Right lobe of liver (tissue), 6 donors: ENCODE data around the gene MYO15B. TPM values are rescaled to one million over a fixed set of nuclear protein-coding genes. Genes with fewer than 3 reads are reported as not detected.
A peak's percentile ranks its signal among the peaks of the same experiment; 100 is the strongest.

Experiments
- ATAC-seq, 4 donors: fragments of 200-7000 bp; cut with Tn5 transposase; one replicate each; pipeline ENCODE4 v1.9.1; 2020; ENCODE audit warnings: mild to moderate bottlenecking in 4 of 4, moderate library complexity in 4 of 4
- DNase-seq, 3 donors: peaks; one replicate each; pipeline ENCODE4 v3.0.0-alpha.2; 2020
- H3K27ac ChIP-seq, 3 donors: fragments of 200-600 bp; one replicate each; pipeline ENCODE4 v1.8.0; 2022
- H3K27me3 ChIP-seq, 2 donors: fragments of 200-600 bp; one replicate each; pipeline ENCODE4 v1.8.0; 2022
- H3K36me3 ChIP-seq, 4 donors: fragments of 200-600 bp; sonication (generic) in 1 of 4; one replicate each; pipeline versions ENCODE4 v1.5.1 to v1.8.0; 2017 to 2022; ENCODE audit warnings: control low read depth in 1 of 4
- H3K4me1 ChIP-seq, 4 donors: fragments of 200-600 bp; sonication (generic) in 1 of 4; one replicate each; pipeline versions ENCODE4 v1.5.1 to v1.8.0; 2017 to 2022; ENCODE audit warnings: control low read depth in 1 of 4
- H3K4me3 ChIP-seq, 3 donors: fragments of 200-600 bp; one replicate each; pipeline ENCODE4 v1.8.0; 2022
- H3K9me3 ChIP-seq, 4 donors: fragments of 200-600 bp; sonication (generic) in 1 of 4; one replicate each; pipeline versions ENCODE4 v1.5.1 to v1.8.0; 2017 to 2022; ENCODE audit warnings: control low read depth in 1 of 4
- POLR2A ChIP-seq: fragments of 450-650 bp; IDR thresholded peaks from one replicate; pipeline ENCODE4 v1.6.1; 2017; ENCODE audit warnings: antibody characterized with exemption, mild to moderate bottlenecking
- WGBS: methylation state at CpG from one replicate; pipeline ENCODE4 v1.1.6; 2018; ENCODE audit warnings: low coverage, low lambda C conversion rate; ENCODE audit not compliant: insufficient coverage; ENCODE audit errors: missing lambda C conversion rate; 5-methylcytosine and 5-hydroxymethylcytosine counted together
- intact Hi-C, 2 donors: fragments of 100-400 bp; cut with DNase I; formaldehyde crosslinking; loops; one replicate each; pipeline versions ENCODE4 v1.11.2 to v1.14.1; 2022
- total RNA-seq, 6 experiments: library from RNA; depleted of rRNA in 2 of 6; stranded (reverse); fragments of >200 nt in 2 of 6; fragmentation: NEBNext Ultra II Directional in 3 of 6; extraction: Animal tissue kit (Norgen Biotek cat#: 25700) in 3 of 6; gene quantifications; one replicate each; pipeline versions ENCODE4 v1.1.0 to v1.2.4, GENCODE V29; 2016 to 2023
- TF ChIP-seq, protein P1 (sequence below), 4 donors: fragments of 200-600 bp in 3 of 4; fragments of 450-650 bp in 1 of 4; IDR thresholded peaks; one replicate each; pipeline versions ENCODE4 v1.5.1 to v1.8.0; 2016 to 2022; ENCODE audit warnings: antibody characterized with exemption in 4 of 4, mild to moderate bottlenecking in 2 of 4
- donor health status: DM: no; HTN: yes; CAD: no.
- donor health status: DM: no; HTN: no; CAD: no.
- donor health status: DM: no; HTN: no; CAD: no.
- donor health status: DM: no; HTN: yes; CAD: no.
- donor health status: DM: no; HTN: yes; CAD: no.

Gene MYO15B
- total RNA-seq, 6 experiments from 2014 or later, result 26.4 to 104 (median 52.9) TPM

DNA sequence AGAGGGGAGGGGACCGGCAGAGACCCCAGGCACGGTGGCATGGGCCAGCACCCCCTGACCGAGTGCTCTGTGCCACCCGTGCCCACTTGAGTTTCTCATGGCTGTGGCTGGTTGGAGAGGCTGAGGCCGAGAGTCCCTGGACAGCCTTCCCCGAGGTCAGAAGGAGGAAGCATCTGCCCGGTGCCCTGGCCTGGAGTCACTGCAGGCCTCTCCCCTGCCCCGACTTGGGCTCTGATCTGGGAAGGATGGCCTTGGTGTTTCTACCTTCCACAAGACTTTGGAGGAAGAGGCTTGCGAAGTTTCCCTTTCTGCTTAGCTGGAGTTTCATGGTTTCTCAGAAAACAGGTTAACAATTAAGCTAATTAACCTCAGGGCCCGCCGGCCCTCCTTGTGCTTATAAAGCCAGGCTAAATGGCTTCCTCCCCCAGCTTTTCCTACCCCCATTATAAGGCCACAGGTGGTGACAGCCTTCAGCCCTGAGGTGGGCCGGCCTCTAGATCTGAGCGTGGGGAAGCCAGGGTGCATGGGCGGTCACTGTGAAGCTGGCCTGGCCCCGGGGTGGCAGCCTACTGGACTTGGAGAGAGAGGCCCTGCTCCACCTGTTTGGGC, 44.8 kb upstream of the MYO15B start:
- ATAC-seq, result peak in 1 of 4 donors; percentile 19
- H3K36me3 ChIP-seq, result no peaks in the 10 kb centered on the region
- WGBS, result no CpG with 5 or more reads among the region's 15 CpGs
- no peak overlapping the region for H3K27ac ChIP-seq
- no peak for DNase-seq
- H3K9me3 ChIP-seq, result no peaks in the 10 kb centered on the region
- TF ChIP-seq, protein P1, sequence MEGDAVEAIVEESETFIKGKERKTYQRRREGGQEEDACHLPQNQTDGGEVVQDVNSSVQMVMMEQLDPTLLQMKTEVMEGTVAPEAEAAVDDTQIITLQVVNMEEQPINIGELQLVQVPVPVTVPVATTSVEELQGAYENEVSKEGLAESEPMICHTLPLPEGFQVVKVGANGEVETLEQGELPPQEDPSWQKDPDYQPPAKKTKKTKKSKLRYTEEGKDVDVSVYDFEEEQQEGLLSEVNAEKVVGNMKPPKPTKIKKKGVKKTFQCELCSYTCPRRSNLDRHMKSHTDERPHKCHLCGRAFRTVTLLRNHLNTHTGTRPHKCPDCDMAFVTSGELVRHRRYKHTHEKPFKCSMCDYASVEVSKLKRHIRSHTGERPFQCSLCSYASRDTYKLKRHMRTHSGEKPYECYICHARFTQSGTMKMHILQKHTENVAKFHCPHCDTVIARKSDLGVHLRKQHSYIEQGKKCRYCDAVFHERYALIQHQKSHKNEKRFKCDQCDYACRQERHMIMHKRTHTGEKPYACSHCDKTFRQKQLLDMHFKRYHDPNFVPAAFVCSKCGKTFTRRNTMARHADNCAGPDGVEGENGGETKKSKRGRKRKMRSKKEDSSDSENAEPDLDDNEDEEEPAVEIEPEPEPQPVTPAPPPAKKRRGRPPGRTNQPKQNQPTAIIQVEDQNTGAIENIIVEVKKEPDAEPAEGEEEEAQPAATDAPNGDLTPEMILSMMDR (IDR thresholded peaks at IDR 0.05), result no peak
- TF ChIP-seq POLR2A, result no peak
- H3K27me3 ChIP-seq, result no peaks in the 10 kb centered on the region
- H3K4me3 ChIP-seq, result no peak overlapping the region
- intact Hi-C loops, result no loop called here
- H3K4me1 ChIP-seq, result peaks cover 0 to 39% (median 2%) of the 10 kb centered on the region in 4 donors

DNA sequence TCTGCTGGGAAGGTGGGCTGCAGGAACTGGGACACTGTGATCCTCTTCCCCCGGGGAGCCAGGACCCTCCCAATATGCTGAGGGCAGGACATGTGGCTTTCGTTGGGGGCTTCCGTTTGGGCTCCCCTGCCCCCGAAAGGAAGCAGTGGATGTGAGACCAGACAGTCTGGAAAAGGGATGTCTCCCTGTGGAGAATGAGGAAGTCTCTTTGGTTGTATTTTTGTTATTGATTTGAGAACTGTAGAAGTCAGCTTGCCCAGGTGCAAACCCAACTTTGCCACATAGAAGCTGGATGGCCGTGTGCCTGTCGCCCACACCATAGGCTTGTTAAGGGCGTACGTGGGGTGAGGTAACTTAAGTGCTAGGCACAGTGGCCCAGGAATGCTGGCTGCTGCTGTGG, 43.4 kb upstream of the MYO15B start:
- no peaks in the 10 kb centered on the region for H3K9me3 ChIP-seq
- no peak overlapping the region for H3K4me3 ChIP-seq
- no peaks in the 10 kb centered on the region for H3K27me3 ChIP-seq
- TF ChIP-seq, protein P1 (IDR thresholded peaks at IDR 0.05), result no peak
- no peak for TF ChIP-seq POLR2A
- H3K36me3 ChIP-seq, result no peaks in the 10 kb centered on the region
- no peak for ATAC-seq
- no peak overlapping the region for H3K27ac ChIP-seq
- intact Hi-C loops, result no loop called here
- peaks cover 0 to 25% (median 2%) of the 10 kb centered on the region in 4 donors for H3K4me1 ChIP-seq
- 63% methylated on average over 3 of the region's 8 CpGs for WGBS
- DNase-seq, result no peak

DNA sequence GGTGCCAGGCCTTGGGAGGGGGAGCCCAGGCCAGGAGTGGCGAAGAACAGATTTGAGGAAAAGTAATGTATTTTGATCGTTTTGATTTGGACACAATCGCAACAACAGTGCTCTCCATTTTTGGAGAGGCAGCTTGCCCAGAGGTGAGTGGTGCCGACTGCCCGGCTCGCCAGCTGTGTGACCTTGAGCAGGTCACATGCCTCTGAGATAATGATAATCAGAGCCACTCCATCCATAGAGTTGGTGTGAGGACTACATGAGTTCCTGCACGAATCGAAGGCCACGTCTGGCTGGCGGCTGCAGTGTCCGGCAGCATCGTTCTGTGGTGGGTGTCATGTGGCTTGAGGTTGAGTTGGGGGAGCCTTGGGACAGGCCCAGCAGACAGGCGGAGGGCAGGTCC, 41.4 kb upstream of the MYO15B start:
- Histone ChIP-seq H3K9me3 (no peaks in the 10 kb centered on the region), H3K4me1 (peaks cover 0 to 18% (median 2%) of the 10 kb centered on the region in 4 donors), H3K27ac (no peak overlapping the region), H3K27me3 (no peaks in the 10 kb centered on the region), H3K36me3 (no peaks in the 10 kb centered on the region), H3K4me3 (no peak overlapping the region)
- intact Hi-C loops, result no loop called here
- TF ChIP-seq, protein P1 (IDR thresholded peaks at IDR 0.05), result no peak
- TF ChIP-seq POLR2A, result no peak
- peak in 1 of 4 donors; percentile 21 for ATAC-seq
- no peak for DNase-seq
- WGBS, result 75% methylated on average over 9 of the region's 13 CpGs

DNA sequence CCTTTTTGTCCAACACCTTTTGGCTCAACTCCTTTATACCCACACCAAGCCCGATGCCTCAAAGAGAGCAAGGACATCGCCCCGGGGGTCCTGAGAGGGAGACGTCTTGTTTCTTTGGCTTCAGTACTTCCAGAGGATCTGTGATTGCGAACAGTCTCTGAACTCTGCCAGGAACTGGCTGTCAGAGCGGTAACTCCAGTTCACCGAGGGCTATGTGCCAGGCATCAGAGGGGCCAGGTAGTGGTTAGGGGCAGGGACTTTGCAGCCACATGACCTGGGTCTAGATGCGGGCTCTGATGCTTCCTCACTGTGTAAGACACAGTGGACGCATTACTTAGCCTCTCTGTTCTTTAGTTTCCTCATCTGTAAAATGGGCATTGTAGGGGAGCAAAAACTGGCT, 40.5 kb upstream of the MYO15B start:
- Histone ChIP-seq H3K4me3 (no peak overlapping the region), H3K36me3 (no peaks in the 10 kb centered on the region), H3K9me3 (no peaks in the 10 kb centered on the region), H3K27me3 (no peaks in the 10 kb centered on the region), H3K4me1 (peaks cover 0 to 12% (median 2%) of the 10 kb centered on the region in 4 donors), H3K27ac (no peak overlapping the region)
- no peak for DNase-seq
- no peak for TF ChIP-seq POLR2A
- TF ChIP-seq, protein P1 (IDR thresholded peaks at IDR 0.05), result no peak
- intact Hi-C loops, result no loop called here
- 97% methylated on average over 5 of the region's 9 CpGs for WGBS
- ATAC-seq, result no peak

DNA sequence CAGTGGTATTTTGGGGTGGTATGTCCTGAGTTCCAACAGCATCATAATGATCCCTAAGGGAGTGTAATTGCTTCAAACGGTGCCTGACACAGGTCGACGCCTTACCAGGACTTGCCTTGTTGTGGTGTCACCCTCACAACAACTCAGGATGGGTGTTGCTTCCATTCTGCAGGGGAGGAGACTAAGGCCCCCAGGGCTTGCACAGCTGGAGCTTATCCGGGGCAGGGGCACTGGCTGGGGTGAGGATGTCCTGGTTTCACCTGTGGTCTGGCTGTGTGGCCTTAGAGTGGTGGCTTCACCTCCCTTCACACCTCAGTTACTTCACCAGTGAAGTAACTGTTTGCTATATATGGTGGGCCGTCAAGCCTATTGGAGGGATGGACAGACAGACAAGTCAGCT, 38.8 kb upstream of the MYO15B start:
- no peak for DNase-seq
- Histone ChIP-seq H3K4me1 (no peaks in the 10 kb centered on the region), H3K4me3 (no peak overlapping the region), H3K27me3 (no peaks in the 10 kb centered on the region), H3K9me3 (no peaks in the 10 kb centered on the region), H3K27ac (no peak overlapping the region), H3K36me3 (no peaks in the 10 kb centered on the region)
- 72% methylated on average over 3 of the region's 5 CpGs for WGBS
- intact Hi-C loops, result no loop called here
- no peak for TF ChIP-seq POLR2A
- TF ChIP-seq, protein P1 (IDR thresholded peaks at IDR 0.05), result no peak
- ATAC-seq, result no peak
